GM12878 (cell line): ENCODE results near the gene DRICH1.

Experiments used
- CEBPB ChIP-seq, 2 experiments: fragments of 150-350 bp in 1 of 2; IDR thresholded peaks; 2 replicates each; pipeline ENCODE4 v1.6.1; 2012 to 2014; ENCODE audit warnings: low read depth in 2 of 2, low read length in 2 of 2, borderline replicate concordance in 1 of 2, inconsistent platforms in 1 of 2
- CTCF ChIP-seq, 3 experiments: IDR thresholded peaks in 2 of 3; conservative IDR thresholded peaks in 1 of 3; 2 replicates each; pipeline ENCODE4 v1.5.1; 2011; ENCODE audit warnings: low read depth in 3 of 3, low read length in 3 of 3, mild to moderate bottlenecking in 3 of 3, control low read depth in 2 of 3, moderate library complexity in 2 of 3, inconsistent platforms in 1 of 3, mixed read lengths in 1 of 3; ENCODE audit not compliant: control insufficient read depth in 2 of 3, insufficient read depth in 1 of 3; ENCODE audit errors: extremely low read depth in 1 of 3
- NRF1 ChIP-seq: conservative IDR thresholded peaks from 2 replicates; pipeline ENCODE4 v1.6.1; 2011; ENCODE audit warnings: mild to moderate bottlenecking, low read depth, low read length, improper control_type of control experiment
- POLR2AphosphoS5 ChIP-seq: IDR thresholded peaks from 2 replicates; pipeline ENCODE4 v1.6.1; 2011; ENCODE audit warnings: mild to moderate bottlenecking, low read length, inconsistent platforms
- RAD21 ChIP-seq: IDR thresholded peaks from 2 replicates; pipeline ENCODE4 v1.6.1; 2011; ENCODE audit warnings: mild to moderate bottlenecking, low read depth, low read length, moderate library complexity; ENCODE audit not compliant: insufficient read depth
- RAD51 ChIP-seq: fragments of 450-650 bp; IDR thresholded peaks from 2 replicates; pipeline ENCODE4 v1.6.1; 2016; ENCODE audit warnings: moderate library complexity, mild to moderate bottlenecking, inconsistent platforms
- RFX5 ChIP-seq: IDR thresholded peaks from 2 replicates; pipeline ENCODE4 v1.6.1; 2011; ENCODE audit warnings: low read depth, low read length, improper control_type of control experiment
- TF ChIP-seq, protein P1 (sequence below): fragments of 450-650 bp; IDR thresholded peaks from 2 replicates; pipeline ENCODE4 v1.6.1; 2018; ENCODE audit warnings: borderline replicate concordance, mild to moderate bottlenecking; ENCODE audit not compliant: partially characterized antibody

DNA sequence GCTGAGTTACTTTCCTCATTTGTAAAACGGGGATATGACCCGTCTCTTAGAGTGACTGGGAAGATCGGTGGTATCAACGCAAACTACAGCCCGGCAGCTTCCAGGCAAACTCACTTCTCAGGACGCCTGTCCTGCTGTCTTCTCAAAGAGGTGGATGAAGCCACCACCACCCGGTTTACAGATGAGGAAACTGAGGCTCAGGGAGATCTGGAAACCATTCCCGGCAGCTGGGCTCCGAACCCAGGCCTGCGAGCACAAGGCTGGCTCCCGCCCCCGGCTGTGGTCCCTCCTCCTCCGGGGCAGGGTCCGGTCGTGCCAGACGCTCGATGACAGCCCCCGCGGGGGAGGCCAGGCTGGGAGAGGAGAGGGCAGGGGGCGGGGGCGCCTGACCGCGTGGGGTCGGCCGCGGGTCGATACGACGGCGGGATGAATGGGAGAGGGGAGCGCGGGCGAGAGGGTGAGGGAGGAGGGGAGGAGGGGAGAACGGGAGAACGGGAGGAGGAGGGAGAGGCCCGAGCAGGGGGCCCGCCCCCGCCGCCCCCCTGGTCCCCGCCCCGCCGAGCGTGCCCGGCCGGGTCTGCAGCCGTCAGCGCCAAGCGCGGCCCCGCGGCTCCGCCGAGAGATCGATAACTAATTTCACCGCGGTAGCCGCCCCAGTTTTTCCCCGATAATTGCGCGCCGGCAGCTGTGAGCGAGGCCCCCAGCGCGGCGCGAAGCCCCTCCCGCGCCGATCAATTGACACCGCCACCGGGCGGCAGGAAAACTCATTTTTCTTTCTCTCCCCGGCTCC lies 66.0 kb downstream of the DRICH1 start:
- TF ChIP-seq POLR2AphosphoS5 = no peak
- TF ChIP-seq, protein P1, sequence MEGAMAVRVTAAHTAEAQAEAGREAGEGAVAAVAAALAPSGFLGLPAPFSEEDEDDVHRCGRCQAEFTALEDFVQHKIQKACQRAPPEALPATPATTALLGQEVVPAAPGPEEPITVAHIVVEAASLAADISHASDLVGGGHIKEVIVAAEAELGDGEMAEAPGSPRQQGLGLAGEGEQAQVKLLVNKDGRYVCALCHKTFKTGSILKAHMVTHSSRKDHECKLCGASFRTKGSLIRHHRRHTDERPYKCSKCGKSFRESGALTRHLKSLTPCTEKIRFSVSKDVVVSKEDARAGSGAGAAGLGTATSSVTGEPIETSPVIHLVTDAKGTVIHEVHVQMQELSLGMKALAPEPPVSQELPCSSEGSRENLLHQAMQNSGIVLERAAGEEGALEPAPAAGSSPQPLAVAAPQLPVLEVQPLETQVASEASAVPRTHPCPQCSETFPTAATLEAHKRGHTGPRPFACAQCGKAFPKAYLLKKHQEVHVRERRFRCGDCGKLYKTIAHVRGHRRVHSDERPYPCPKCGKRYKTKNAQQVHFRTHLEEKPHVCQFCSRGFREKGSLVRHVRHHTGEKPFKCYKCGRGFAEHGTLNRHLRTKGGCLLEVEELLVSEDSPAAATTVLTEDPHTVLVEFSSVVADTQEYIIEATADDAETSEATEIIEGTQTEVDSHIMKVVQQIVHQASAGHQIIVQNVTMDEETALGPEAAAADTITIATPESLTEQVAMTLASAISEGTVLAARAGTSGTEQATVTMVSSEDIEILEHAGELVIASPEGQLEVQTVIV = no peak
- no peak for TF ChIP-seq RAD21
- TF ChIP-seq RAD51 = no peak
- no peak for TF ChIP-seq NRF1
- TF ChIP-seq CEBPB (IDR thresholded peaks at IDR 0.05; ENCODE audit: borderline replicate concordance in 1 of 2, low read depth in 2 of 2, low read length in 2 of 2) = no peak
- no peak for TF ChIP-seq CTCF (IDR thresholded peaks at IDR 0.05 in 2 of 3, conservative IDR thresholded peaks at IDR 0.05 in 1 of 3; ENCODE audit: control insufficient read depth in 2 of 3, extremely low read depth in 1 of 3, insufficient read depth in 1 of 3, low read depth in 3 of 3, low read length in 3 of 3)
- no peak for TF ChIP-seq RFX5
